Upper lobe of left lung (tissue), 4 donors: ENCODE data around the gene CDYL.

Experiments used
- EP300 ChIP-seq, 4 donors: sonication (generic); formaldehyde crosslinking; IDR thresholded peaks; one replicate each; pipeline ENCODE4 v1.5.1; 2017; ENCODE audit warnings: antibody characterized with exemption in 4 of 4, control low read depth in 2 of 4
- POLR2A ChIP-seq, 4 donors: fragments of 450-650 bp; IDR thresholded peaks; one replicate each; pipeline ENCODE4 v1.5.1; 2016 to 2017; ENCODE audit warnings: antibody characterized with exemption in 4 of 4, mild to moderate bottlenecking in 2 of 4
- POLR2AphosphoS5 ChIP-seq, 2 donors: sonication (generic); formaldehyde crosslinking; IDR thresholded peaks; one replicate each; pipeline ENCODE4 v1.5.1; 2017; ENCODE audit warnings: antibody characterized with exemption in 2 of 2
- TF ChIP-seq, protein P1 (sequence below), 6 experiments: fragments of 450-650 bp in 4 of 6; fragments of 200-600 bp in 2 of 6; sonication (generic) in 2 of 6; IDR thresholded peaks; one replicate each; pipeline ENCODE4 v1.5.1; 2016 to 2019; ENCODE audit warnings: antibody characterized with exemption in 6 of 6

DNA sequence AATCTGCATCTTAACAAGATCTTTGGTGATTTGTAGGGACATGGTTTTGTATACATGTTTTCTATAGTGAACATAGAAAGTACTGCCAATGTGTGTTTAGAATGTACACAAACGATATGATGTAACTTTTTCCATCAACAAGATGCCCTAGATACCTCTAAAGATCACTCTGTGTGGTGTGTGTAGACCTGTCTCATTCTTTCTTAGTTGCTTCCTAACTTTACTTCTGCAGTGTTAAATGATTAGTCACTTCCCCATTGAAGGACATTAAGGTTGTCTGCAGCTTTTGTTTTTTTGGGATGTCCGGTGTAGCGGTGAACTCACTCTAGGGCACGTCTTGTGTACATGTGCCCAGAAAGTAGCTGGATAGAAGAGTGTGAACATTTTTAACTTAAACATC is 35.9 kb downstream of the CDYL start:
- TF ChIP-seq POLR2AphosphoS5 (IDR thresholded peaks at IDR 0.05) (no peak), EP300 (IDR thresholded peaks at IDR 0.05) (no peak), POLR2A (IDR thresholded peaks at IDR 0.05) (no peak)
- TF ChIP-seq, protein P1, sequence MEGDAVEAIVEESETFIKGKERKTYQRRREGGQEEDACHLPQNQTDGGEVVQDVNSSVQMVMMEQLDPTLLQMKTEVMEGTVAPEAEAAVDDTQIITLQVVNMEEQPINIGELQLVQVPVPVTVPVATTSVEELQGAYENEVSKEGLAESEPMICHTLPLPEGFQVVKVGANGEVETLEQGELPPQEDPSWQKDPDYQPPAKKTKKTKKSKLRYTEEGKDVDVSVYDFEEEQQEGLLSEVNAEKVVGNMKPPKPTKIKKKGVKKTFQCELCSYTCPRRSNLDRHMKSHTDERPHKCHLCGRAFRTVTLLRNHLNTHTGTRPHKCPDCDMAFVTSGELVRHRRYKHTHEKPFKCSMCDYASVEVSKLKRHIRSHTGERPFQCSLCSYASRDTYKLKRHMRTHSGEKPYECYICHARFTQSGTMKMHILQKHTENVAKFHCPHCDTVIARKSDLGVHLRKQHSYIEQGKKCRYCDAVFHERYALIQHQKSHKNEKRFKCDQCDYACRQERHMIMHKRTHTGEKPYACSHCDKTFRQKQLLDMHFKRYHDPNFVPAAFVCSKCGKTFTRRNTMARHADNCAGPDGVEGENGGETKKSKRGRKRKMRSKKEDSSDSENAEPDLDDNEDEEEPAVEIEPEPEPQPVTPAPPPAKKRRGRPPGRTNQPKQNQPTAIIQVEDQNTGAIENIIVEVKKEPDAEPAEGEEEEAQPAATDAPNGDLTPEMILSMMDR (IDR thresholded peaks at IDR 0.05) = no peak
